ENCODE results near the gene HOXA3.

Gene HOXA3

DNA sequence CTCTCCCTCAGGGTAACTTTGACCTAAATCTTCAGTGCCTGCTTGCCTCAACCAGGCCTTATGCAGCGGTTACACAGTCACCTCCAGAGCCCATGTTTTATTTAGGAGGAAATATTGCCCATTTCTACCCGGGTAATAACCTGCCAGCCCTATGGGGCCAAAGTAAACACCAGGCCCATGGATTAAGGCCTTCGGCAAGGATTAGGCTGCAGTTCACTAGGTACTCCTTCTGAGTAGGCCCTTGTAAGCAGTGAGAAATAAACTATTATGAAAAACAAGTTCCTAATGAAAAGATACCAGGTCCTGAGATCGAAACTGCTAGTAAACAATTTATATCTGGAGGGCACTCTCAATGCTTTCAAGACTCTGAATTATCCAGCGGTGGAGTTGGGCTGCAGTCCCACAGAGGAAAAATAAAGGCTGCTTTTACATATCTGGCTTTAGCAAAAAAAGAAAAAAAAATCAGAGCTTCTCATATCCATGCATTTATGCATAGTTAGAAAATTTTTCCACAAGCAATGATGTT is 25.5 kb upstream of the HOXA3 start:
- peak; percentile 2 for DNase-seq

DNA sequence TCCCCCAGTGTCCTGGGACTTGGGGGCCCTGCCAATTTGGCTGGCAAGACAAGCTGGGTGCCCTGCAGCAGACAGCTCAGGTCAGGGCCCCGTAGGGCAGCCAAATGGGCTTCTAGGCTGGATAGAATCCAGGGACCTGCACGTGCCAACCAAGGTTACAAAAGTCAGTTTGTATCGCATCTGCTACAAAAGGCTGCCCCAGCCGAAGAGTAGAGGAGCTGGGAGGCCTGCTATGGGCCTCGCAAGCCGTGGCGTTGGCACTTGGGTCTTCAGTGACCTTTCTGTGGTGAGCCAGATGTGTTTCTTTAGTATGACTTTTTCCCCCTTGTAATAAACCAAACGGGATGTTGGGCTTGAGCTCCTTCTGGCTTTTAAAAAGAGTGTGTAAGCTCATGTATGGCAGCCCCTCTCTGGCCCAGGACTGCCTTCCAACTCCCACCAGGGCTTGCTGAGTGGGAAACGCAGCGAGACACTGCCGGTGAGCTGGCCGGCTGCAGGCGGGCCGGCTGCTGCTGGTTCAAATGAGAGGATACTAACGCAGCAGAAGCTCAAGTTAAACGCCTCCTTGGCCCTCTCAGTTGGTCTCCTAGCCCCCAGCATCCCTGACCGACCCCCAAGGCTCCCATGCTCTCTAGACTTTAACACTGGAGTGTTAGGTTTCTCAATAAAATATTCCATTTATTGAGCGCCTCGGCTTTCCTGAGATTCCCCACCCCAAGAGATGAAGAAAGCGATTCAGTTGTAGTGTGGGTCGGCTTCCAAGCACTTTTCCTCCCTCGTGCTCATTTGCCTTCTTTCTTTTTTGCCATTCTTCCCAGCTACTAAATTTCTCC is 24.8 kb upstream of the HOXA3 start:
- peak; percentile 1 for DNase-seq

DNA sequence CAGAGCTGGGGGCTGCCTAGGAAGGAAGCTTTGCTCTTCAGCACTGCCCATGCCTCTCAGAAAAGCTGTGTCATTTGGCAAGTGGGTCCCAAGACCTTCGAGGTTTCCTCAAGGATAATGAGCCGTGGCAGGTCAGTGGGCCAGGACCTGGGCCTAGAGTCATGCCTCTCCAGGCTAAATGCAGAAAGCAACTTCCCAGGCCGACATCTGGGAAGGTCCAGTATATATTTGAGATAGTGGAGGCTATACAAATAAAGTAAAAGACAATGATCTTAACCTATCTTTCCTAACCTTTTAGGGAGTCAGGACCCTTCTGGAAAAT is 24.1 kb upstream of the HOXA3 start:
- no peak for DNase-seq

DNA sequence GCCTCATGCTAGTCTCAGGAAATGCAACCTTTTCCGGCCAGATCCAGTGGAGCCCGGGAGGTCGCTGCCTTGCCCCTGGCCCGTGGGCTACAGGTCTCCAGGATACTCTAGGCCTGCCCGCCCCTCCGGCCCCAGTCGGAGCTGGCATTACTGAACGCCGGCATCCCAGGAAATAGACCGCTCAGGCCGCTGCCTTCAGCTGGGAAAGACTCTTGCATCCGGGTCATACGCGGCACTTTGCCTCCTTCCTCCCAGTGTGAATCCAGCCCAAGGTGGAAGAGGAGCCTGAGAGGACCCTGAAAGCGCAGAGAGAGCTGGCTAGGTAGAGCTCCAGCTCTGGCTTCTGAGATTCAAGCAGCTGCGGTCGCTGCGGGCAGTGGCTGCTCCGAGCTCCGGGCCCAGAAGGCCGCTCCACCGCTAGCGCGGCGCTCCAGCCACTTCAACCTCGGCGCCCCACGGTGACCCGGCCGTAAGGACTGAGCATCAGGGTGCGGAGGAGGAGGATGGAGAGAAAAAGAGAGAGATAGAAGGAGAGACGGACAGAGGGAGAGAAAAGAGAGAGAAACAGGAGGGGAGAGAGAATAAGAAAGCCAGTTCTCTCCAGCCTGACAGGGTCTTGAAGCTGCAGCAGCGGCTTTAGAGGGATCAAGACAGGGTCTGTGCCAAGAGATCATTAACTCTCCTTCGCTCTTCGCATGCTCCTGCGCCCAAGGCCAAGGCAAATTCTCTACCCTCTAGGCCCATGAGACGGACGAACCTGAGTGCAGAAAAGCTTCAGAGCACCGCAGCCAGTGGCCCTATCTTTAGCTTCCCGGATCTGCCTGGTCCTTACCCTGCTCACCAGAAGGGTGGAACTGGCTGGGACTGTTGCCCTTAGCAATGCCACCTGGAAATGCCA is 23.5 kb upstream of the HOXA3 start:
- DNase-seq = no peak

DNA sequence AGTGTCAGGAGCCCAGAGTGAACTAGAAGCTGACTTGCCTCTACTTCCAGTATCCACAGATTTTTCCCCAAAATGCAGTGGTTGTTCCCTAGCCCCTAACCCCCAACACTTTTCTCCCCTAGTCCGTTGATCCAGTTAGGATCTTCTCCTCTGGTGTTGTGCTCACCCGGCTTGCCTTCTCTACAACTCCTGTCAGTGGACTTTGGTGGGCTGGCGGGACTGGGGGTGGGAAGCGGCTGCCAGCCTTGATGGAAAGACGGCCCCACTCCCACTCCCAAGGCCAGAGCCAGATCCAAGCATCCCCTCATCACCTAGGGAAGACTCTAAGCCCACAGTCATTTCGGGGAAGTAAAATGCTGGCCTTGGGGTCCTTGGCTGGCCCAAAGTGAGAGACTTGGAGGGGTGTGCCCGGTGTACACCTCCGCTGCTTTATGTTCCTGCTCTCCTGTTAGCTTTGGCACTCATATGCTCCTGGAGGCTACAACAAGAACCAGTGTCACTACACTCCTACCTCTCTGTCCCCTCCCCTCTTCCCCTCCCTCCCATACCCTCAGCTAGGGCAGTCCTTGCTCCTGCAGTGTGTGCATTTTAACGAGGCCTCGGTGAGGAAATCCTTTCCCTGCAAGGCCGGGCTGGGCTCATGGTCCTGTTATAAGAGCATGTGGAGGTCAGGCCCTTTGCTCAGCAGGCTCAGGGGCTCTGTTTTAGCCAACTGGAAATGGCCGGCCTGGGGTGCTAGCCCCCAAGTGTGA is 22.7 kb upstream of the HOXA3 start:
- DNase-seq = no peak

DNA sequence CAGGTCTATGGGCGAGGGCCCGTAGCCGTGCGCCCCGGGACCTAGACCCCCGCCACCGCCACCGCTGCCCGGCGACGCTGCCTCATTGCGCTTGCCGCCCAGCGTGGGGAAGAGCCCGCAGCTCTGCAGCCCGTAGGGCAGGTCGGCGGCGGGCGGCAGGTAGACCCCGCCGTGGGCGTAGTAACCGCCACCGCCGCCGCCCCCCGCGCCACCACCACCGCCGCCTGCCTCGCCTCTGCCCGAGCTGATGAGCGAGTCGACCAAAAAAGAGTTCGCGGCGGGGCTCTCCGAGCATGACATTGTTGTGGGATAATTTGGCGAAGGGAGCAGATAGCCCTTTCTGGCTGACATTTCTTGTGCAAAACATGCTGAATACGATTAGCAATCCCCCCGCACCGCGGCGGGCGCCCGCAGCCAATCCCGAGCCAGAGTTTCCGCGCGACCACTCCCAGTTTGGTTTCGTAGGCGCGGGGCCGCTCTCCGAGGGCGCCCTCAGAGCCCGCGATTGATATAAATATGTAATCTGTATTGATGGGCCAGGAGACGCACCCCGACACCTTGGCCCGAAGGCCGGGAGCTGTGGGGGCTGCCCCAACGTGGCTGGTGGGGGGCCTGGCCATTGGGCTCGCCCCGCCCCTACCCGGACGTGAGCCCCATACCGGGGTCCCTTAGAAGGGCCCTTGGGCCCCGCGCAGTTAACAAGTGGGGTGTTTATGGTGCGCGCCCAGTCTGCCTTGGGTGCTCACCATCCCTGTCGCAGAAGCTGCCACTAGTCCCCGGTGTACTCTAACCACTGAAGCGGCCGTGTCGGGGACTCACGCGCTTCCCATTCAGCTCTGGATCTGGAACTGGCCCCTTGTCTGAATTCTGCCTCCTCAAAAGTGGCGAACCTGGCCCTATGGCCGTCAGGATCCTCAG is 21.8 kb upstream of the HOXA3 start, which contains the start of gene HOXA10:
TSS of gene HOXA10 (minus strand) at position 365 of the 918 bp plus-strand sequence. CDS start at position 351, 14 bp downstream.
- no peak for DNase-seq

DNA sequence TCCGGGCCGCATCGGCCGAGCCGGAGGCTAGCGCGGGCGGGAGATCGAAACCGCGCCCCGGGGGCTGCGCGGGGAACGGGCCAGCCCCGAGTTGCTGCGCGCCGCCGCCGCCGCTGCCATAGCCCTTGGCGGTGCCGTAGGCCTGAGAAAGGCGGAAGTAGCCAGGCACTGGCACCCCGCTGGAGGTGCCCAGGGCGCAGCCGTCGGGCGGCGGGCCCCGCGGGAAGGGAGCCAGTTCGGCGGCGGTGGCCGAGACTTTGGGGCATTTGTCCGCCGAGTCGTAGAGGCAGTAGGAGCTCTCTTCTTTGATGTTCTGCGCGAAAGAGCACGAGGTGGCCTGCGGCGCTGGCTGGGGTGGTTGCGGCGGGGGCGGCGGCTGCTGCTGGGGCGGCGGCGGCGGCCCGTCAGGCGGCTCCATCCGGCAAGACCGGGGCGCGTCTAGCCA is 21.1 kb upstream of the HOXA3 start:
- peak; percentile 50 for DNase-seq

DNA sequence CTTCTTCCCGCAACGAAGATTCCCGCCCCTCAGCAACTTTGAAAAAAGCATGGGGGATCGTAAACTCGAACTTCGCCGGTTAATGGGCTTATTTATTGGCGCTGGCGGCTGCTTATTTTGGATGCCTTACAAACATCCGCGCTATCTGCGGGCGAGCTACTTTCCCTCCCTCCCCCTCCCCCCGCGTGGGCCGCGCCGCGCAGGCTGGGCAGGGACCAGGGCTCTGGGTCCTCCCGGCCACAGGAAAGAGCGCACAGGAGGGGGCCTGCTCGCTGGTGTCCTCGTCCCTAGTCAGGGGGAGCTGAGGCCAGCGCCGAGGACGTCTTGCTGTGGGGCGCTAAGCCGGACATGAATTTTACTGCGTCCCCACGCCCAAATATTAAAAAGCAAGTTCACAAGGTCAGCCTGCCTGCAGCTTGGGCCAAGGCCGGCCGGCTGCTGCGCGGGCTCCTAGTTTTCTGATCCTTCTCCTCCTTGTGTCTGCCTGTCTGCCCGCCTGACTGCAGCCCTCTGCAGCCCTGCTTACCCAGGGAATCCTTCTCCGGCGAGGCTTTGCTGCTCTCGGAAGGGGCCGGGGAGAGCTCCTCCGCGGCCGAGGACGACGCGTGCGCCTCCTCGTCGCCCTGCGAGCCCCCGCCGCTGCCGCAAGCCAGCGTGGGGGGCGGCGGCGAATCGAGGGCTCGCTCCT is 20.6 kb upstream of the HOXA3 start:
- peak; percentile 20 for DNase-seq

DNA sequence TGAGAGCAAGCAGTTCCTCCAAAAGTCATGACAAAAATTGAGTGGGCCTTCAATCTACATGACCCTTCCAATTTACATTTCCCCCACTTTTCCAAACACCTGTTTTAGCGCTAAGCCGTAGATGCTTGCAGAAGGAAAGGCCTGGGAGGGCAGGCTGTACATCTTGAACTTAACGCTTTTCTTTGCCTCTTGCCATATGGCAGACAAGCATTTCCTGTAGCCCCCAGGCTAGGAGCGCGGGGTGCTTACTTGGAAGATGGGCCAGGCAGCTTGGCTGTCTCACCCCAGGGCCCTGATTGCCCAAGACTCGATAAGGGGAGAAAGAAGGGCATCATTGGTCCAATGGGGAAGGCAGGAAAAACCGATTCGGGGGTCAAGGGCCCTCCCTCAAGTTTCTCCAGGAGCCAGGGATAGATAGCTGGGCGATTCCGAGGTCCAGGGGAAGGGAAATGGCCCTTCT is 20.0 kb upstream of the HOXA3 start:
- peak; percentile 4 for DNase-seq

DNA sequence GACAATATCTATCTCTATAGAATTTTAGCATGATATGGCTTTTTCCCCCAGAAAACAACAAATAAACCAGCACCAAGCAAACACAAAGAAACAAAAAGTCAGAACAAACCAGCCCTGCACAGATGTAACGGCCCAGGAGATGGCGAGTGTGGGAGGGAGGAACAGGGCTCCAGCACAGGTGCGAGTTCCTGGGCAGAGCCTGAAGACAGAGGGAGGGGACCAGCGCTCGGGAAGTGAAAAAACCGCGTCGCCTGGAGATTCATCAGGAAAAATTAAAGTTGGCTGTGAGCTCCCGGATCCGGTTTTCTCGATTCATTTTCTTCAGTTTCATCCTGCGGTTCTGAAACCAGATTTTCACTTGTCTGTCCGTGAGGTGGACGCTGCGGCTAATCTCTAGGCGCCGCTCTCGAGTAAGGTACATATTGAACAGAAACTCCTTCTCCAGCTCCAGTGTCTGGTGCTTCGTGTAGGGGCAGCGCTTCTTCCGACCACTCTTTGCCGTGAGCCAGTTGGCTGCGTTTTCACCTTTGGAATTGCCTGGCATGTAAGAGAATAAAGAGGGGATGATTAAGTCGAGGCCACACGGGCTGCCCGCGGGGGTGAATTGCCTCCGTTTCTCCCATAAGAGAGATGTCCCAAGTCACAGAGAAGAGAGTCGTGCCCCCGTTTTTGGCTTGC is 19.4 kb upstream of the HOXA3 start:
- DNase-seq = peak; percentile 16

DNA sequence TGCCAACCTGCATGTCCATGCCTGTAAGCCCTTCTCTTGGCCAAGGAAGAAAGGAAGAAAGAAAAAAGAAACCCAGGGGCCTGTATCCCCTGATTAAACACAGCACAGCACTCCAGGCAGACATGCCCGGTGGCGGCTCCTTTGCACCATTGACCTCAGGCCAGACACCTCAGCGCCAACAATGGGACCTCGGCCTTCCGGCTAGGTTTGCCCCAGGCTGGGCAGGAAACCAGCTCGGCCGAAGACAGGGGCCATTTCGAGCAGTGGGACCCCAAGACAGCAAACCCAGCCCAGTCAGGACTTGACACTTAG is 18.9 kb upstream of the HOXA3 start:
- DNase-seq = peak; percentile 3

DNA sequence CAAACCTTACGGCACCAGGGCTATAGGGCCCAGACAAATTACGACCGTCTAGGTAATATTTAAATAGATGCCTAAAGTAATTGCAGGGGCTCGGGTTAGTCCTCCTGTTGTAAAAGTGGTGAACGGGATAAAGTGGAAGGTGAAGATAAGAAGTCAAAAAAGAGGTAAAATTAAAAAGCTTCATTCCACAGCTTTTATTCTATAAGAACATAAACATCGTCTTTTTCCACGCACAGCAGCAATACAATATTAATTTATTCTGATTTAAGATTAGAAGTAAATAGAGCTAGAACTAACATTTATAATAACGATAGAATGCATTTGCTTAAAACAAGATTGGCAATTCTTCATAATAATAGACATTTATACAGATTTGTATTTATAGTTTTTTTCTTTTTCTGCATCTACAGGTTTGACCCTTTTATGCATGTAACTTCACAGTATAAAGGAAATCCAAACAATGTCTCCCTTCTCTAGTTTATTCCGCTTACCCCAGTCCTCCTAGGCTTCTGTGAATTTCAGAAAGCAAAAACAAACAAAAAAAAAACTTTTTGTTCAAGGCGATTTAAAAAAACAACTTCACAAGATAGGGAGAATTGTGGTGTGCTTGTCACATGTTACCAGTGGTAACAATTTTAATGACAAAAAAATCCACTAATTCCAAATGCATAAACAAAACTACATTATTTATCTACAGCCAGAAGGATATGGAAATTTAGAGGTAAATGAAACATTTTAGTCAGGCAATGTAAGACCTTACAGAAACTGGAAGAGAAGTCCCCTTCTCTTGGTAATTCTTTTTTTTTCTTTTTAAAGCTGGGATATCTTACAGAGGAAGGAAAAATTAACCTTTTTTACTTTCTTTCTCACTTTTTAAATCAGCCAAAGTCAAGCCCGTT is 18.3 kb upstream of the HOXA3 start:
- no peak for DNase-seq

DNA sequence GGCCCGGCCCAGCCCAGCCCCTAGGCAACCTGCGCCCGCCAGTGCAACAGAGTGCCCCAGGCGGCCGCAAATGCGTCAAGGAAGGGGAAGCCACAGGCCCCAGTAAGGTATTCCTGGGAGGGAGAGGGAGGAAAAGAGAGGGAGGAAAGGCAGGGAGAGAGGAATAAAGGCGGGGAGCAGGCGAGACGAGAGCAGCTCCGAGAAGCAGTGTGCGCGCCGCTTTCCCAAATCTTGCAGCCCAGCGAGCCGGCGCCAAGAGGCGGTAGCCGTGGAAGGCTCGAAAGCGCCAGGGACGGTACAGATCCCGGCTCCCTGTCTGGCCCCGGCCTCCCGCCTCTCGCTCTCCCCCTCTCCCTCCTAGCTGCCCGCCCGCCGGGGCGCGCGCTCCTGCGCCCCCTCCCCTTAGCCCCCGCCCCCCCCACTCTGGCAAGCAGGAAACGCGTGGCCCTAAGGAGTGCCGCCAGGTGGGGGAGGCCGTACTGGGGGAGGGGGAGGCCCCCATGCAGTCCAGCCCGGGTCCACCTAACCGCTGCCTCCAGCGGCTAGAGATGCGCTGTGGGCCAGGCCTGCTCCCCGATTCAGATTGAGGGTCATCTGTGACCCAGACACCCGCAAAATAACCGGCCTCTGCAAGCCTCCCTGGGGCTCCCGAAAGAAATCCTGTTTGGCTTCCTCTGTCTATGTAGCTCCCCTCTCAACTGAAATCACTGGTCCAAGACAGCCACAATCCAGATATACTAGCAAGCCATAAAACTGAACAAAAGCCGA is 17.5 kb upstream of the HOXA3 start:
- DNase-seq = no peak

DNA sequence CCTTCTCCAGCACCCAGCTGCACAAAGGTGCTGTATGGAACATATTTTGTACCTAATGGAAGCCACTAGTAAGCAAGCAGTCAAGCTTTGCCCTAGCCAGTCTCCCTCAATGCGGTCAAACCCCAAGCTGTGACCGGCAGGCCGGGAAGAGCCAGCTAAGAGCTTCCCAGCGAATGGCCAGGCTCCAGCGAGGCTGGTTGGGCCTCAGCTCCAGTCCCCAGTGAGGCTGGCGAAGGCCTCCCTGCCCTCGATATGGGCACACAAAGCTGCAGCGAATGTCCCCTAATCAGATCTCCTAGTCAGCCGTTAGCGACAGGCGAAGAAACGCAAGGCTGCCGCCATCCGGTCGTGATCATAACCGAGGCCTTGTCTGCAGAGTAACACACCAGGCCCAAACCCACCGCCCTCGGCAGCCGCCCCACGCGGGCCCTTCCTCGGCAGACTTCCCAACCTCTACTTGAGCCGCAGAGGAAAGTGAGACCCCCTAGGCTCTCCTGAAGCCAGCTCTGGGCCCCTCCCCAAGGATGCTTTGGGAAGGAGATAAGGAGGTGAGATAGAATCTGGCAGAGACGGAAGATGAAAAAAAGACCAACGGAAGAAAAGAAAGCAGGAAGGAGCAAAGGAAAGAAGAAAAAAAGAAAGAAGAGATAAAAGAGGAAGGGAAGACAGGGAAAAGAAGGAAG is 16.0 kb upstream of the HOXA3 start:
- peak; percentile 53 for DNase-seq

DNA sequence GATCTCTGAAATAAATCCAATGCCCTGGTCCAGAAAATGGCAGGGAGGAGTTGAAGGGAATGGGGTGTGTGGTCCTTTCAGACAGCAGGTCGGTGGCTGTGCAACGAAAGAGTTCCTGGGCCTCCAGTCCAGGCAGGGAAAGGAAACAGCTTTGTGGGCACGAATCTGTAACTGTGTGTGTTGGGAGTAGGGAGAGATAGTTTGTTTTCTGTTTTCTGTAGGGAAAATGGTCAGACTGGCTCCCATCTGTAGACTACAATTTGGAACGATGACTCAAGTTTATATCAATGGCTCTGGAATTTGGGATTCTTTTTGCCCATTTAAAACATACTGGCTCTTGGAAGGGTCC is 15.5 kb upstream of the HOXA3 start:
- DNase-seq = no peak

DNA sequence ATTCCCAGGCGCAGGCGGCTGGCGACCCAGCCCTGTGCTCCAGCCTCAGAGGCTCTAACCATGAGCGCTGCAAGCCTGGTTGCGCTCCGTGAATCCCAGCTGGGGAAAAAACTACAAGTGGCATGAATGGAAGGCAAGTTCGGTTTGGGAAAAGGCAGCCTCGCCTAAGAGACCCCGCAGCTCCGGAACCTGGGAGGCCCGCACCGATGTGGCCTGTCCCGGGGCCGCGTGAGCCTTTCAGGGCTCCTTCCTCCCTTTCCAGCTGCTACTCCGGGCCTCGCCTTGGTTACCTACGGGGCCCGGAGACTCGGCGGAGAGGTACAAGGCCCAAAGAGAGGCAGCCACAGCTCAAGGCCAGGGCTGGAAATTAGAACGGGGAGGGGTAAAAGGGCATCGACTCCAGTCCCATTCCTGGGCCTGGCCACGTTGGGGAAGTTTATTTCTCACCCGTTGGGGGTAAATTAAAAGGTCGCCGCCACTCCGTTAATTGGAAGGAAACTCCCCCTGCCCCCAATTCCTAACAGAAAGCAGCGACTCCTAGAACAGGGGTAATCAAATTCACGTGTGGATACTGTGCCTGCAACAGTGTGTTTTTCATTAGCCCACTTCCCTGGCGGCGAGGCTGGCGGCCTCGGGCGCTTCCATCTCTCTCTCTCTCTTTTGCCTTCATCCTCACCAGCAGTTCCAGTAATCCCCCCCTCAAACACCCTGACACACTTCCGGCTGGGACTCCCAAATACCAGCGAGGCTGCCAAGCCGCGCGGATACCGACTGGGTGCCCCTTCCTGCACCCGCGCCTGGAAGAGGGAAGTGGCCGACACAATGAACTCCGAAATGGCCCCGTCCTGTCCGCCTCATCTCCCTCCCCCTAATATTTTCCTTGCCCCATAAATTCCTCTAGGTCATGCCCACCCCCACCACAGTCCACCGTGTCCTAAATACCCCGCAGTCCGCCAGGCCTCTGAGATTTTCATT is 14.4 kb upstream of the HOXA3 start:
- no peak for DNase-seq

DNA sequence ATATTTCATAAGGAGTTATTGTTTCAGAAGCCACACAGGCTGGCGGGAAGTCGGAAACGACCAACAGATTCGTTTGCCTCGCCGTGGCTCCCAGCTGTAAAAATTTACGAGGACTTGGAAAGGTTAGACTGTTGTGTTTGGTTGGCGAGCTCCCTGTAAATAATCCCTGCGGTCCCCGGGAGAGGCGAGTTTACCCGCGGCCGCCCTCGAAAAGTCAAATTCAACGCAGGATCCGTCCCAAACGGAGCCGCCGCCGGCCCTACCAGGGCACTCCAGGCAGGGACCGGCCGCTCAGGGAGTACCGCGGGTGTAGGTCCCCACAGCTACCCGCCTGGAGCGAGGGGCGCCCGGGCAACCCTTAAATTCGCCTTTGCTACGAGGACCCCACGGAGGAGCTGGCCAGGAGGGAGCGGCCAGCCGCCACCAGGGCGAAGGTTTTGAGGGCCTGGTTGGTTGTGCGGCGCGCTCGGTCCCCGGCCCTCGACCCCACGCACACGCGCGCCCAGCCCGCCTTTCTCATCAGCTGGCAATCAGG is 13.7 kb upstream of the HOXA3 start:
- no peak for DNase-seq

All from CD4-positive, alpha-beta T cell treated with Interleukin-17A for 4 hours (primary cell).